ENCODE data around the gene ADAM17. TPM values are rescaled to one million over a fixed set of nuclear protein-coding genes. Genes with fewer than 3 reads are reported as not detected.
"Not testable (repeated sequence)": the region's sequence is repeated elsewhere in the genome, so short reads cannot be mapped to it uniquely, and the experiment has no call there.

The ADAM17 gene
- total RNA-seq, 2 experiments from 2014 or later: 50.5 to 83.3 TPM

GRCh38 chr2:9554921-9555296 is 721 bp downstream of the ADAM17 start:
- H3K9me3 ChIP-seq (ENCODE audit: low read length): no peaks in the 10 kb centered on the region
- POLR2A ChIA-PET: interaction anchor here (1.0 to 5.0 kb wide), 6 partner anchors 11 to 76 kb away, joined by 3 to 50 read pairs (median 6); no protein-coding TSS in a partner anchor
- H3K9me2 ChIP-seq (ENCODE audit: insufficient read depth, low read length): no peaks in the 10 kb centered on the region
- CTCF ChIA-PET (ENCODE audit: unreplicated experiment): interaction anchor here (0.9 kb wide), 1 partner anchor 9 kb away, joined by 3 read pairs; no protein-coding TSS in a partner anchor
- 0 out of 2 replicates have a peak overlapping the region, but pooled peaks have one; percentile 19 for H2AFZ ChIP-seq (ENCODE audit: low read length)
- peak overlapping the region; percentile 89 for H3K4me3 ChIP-seq (ENCODE audit: low read depth, low read length, poor library complexity, severe bottlenecking)
- H3K79me2 ChIP-seq (ENCODE audit: insufficient read depth, low read depth, low read length): peaks cover 71% of the 10 kb centered on the region
- TF ChIP-seq EZH2phosphoT487 (IDR thresholded peaks at IDR 0.05; ENCODE audit: borderline replicate concordance, low read depth, low read length): no peak
- no peak for TF ChIP-seq CTCF (conservative IDR thresholded peaks at IDR 0.05; ENCODE audit: low read length)
- DNase-seq (ENCODE audit: low spot score): peak; percentile 61
- peaks cover 15% of the 10 kb centered on the region; the same call in 1 of the 2 replicates for H4K20me1 ChIP-seq (ENCODE audit: insufficient read depth, low read length)
- peaks cover 36% of the 10 kb centered on the region for H3K4me1 ChIP-seq (ENCODE audit: insufficient read depth, low read length, poor library complexity, severe bottlenecking)
- no TSS peak for BruUV-seq (replicated peaks)
- peaks cover 14% of the 10 kb centered on the region for H3K36me3 ChIP-seq (ENCODE audit: insufficient read depth, low read length)
- intact Hi-C loops (cut with micrococcal nuclease; ENCODE audit: unreplicated experiment): loop anchor here (1.0 to 10.0 kb wide), 3 partner anchors 76 to 490 kb away; partner anchors contain the start of genes CPSF3, ITGB1BP1, KLF11 and YWHAQ
- peak overlapping the region; percentile 85 for H3K4me2 ChIP-seq (ENCODE audit: low read length)
- peak overlapping the region; percentile 97 for H3K27ac ChIP-seq (ENCODE audit: low read depth, low read length, poor library complexity, severe bottlenecking)

GRCh38 chr2:9552219-9553178 is 3.1 kb downstream of the ADAM17 start:
- POLR2A ChIA-PET: interaction anchor here (0.7 to 5.0 kb wide), 4 partner anchors 8 to 362 kb away, joined by 3 to 50 read pairs (median 4); no protein-coding TSS in a partner anchor
- H3K36me3 ChIP-seq (ENCODE audit: insufficient read depth, low read length): 0 out of 2 replicates have a peak, but pooled peaks cover under 1% of the 10 kb centered on the region
- H3K4me2 ChIP-seq (ENCODE audit: low read length): peak overlapping the region; percentile 85
- peak overlapping the region; percentile 89 for H3K4me3 ChIP-seq (ENCODE audit: low read depth, low read length, poor library complexity, severe bottlenecking)
- no peaks in the 10 kb centered on the region for H3K9me2 ChIP-seq (ENCODE audit: insufficient read depth, low read length)
- peaks cover 59% of the 10 kb centered on the region for H3K4me1 ChIP-seq (ENCODE audit: insufficient read depth, low read length, poor library complexity, severe bottlenecking)
- TF ChIP-seq CTCF (conservative IDR thresholded peaks at IDR 0.05; ENCODE audit: low read length) (no peak), EZH2phosphoT487 (IDR thresholded peaks at IDR 0.05; ENCODE audit: borderline replicate concordance, low read depth, low read length) (no peak)
- no peak for DNase-seq (ENCODE audit: low spot score)
- CTCF ChIA-PET (ENCODE audit: unreplicated experiment): interaction anchor here (1.1 kb wide), 1 partner anchor 10 kb away, joined by 3 read pairs; no protein-coding TSS in a partner anchor
- H3K79me2 ChIP-seq (ENCODE audit: insufficient read depth, low read depth, low read length): peaks cover 93% of the 10 kb centered on the region
- peak overlapping the region; percentile 97 for H3K27ac ChIP-seq (ENCODE audit: low read depth, low read length, poor library complexity, severe bottlenecking)
- no peak overlapping the region for H2AFZ ChIP-seq (ENCODE audit: low read length)
- no peaks in the 10 kb centered on the region for H3K9me3 ChIP-seq (ENCODE audit: low read length)
- H4K20me1 ChIP-seq (ENCODE audit: insufficient read depth, low read length): peaks cover 15% of the 10 kb centered on the region; the same call in 1 of the 2 replicates
- no TSS peak for BruUV-seq (replicated peaks)
- intact Hi-C loops (cut with micrococcal nuclease; ENCODE audit: unreplicated experiment): loop anchor here (10.0 kb wide), 1 partner anchor 492 kb away; the partner anchor contains the start of gene KLF11

- H3K36me3 ChIP-seq (ENCODE audit: insufficient read depth, low read length); H3K9me3 ChIP-seq (ENCODE audit: low read length); H2AFZ ChIP-seq (ENCODE audit: low read length); BruUV-seq (replicated peaks); H3K9me2 ChIP-seq (ENCODE audit: insufficient read depth, low read length): not testable (repeated sequence)
- peaks cover 69% of the 10 kb centered on the region for H3K4me1 ChIP-seq (ENCODE audit: insufficient read depth, low read length, poor library complexity, severe bottlenecking)
- peak overlapping the region; percentile 85 for H3K4me2 ChIP-seq (ENCODE audit: low read length)
- peak overlapping the region; percentile 89 for H3K4me3 ChIP-seq (ENCODE audit: low read depth, low read length, poor library complexity, severe bottlenecking)
- peak overlapping the region; percentile 97 for H3K27ac ChIP-seq (ENCODE audit: low read depth, low read length, poor library complexity, severe bottlenecking)
- peaks cover 15% of the 10 kb centered on the region; the same call in 1 of the 2 replicates for H4K20me1 ChIP-seq (ENCODE audit: insufficient read depth, low read length)
- peaks cover 96% of the 10 kb centered on the region for H3K79me2 ChIP-seq (ENCODE audit: insufficient read depth, low read depth, low read length)
- DNase-seq (ENCODE audit: low spot score): peak; percentile 56
- intact Hi-C loops (cut with micrococcal nuclease; ENCODE audit: unreplicated experiment): loop anchor here (10.0 kb wide), 1 partner anchor 494 kb away; the partner anchor contains the start of gene KLF11
- ChIA-PET POLR2A (interaction anchor here (0.5 to 4.0 kb wide), 7 partner anchors 11 to 127 kb away, joined by 4 to 33 read pairs (median 5); no protein-coding TSS in a partner anchor), CTCF (ENCODE audit: unreplicated experiment) (interaction anchor here (1.1 kb wide), 1 partner anchor 80 kb away, joined by 4 read pairs; the partner anchor contains the start of gene YWHAQ)
These were observed 4.7 kb downstream of the ADAM17 start for GRCh38 chr2:9550859-9551391.

Measured in OCI-LY7 (cell line).